Stomach (tissue), 9 donors: Measurements from ENCODE around the gene TAS1R3. TPM values are rescaled to one million over a fixed set of nuclear protein-coding genes. Genes with fewer than 3 reads are reported as not detected.
A peak's percentile ranks its signal among the peaks of the same experiment; 100 is the strongest.

ENCODE experiments used
- DNase-seq, 2 donors: peaks; one replicate each; pipeline versions ENCODE4 v3.0.0 to v3.0.0-alpha.2; 2013 to 2019
- H3K27ac ChIP-seq, 5 donors: fragments of 200-600 bp in 4 of 5; sonication (generic) in 4 of 5; one replicate each; pipeline ENCODE4 v1.5.1; 2013 to 2019; ENCODE audit warnings: mild to moderate bottlenecking in 1 of 5, moderate library complexity in 1 of 5
- H3K27me3 ChIP-seq, 3 donors: fragments of 200-600 bp; sonication (generic); one replicate each; pipeline ENCODE4 v1.5.1; 2017 to 2019; ENCODE audit warnings: mixed run types in 1 of 3
- H3K36me3 ChIP-seq, 4 donors: fragments of 200-600 bp; sonication (generic); 1 replicate in 3 of 4; 2 replicates in 1 of 4; pipeline ENCODE4 v1.5.1; 2016 to 2019
- H3K4me1 ChIP-seq, 4 donors: fragments of 200-600 bp; sonication (generic); one replicate each; pipeline ENCODE4 v1.5.1; 2016 to 2019
- H3K4me3 ChIP-seq, 4 donors: fragments of 200-600 bp; sonication (generic) in 3 of 4; one replicate each; pipeline ENCODE4 v1.5.1; 2016 to 2019; ENCODE audit warnings: mild to moderate bottlenecking in 1 of 4
- H3K9me3 ChIP-seq, 4 donors: fragments of 200-600 bp; sonication (generic); one replicate each; pipeline ENCODE4 v1.5.1; 2016 to 2019
- EP300 ChIP-seq: sonication (generic); formaldehyde crosslinking; IDR thresholded peaks from one replicate; pipeline ENCODE4 v1.6.1; 2017; ENCODE audit warnings: antibody characterized with exemption
- POLR2A ChIP-seq, 4 donors: fragments of 450-650 bp; IDR thresholded peaks; one replicate each; pipeline ENCODE4 v1.6.1; 2016; ENCODE audit warnings: antibody characterized with exemption in 4 of 4, control low read depth in 2 of 4, mild to moderate bottlenecking in 1 of 4, moderate library complexity in 1 of 4
- POLR2AphosphoS5 ChIP-seq, 3 donors: sonication (generic); formaldehyde crosslinking; IDR thresholded peaks; one replicate each; pipeline ENCODE4 v1.6.1; 2016; ENCODE audit warnings: antibody characterized with exemption in 3 of 3
- WGBS, 5 donors: extraction: QIAGEN DNeasy Blood & Tissue Kit in 3 of 5; methylation state at CpG; one replicate each; pipeline versions ENCODE4 v1.1.5 to v1.1.7; 2013 to 2018; 5-methylcytosine and 5-hydroxymethylcytosine counted together
- intact Hi-C: fragments of 100-400 bp; cut with DNase I; formaldehyde crosslinking; loops from one replicate; pipeline ENCODE4 v1.15.1; 2023; ENCODE audit warnings: low total_unique reads
- polyA plus RNA-seq, 3 donors: library from polyadenylated mRNA; stranded (reverse); fragments of 200-250 nt; gene quantifications; one replicate each; pipeline ENCODE4 v1.2.3, GENCODE V29; 2013
- total RNA-seq, 5 donors: library from RNA; depleted of rRNA; stranded (reverse); fragments of >200 nt; gene quantifications; one replicate each; pipeline versions ENCODE4 v1.1.0 to v1.2.3, GENCODE V29; 2014 to 2016
- TF ChIP-seq, protein P1 (sequence below), 7 experiments: fragments of 450-650 bp in 4 of 7; fragments of 200-600 bp in 3 of 7; sonication (generic) in 3 of 7; IDR thresholded peaks; one replicate each; pipeline ENCODE4 v1.5.1; 2016 to 2019; ENCODE audit warnings: antibody characterized with exemption in 7 of 7, control low read depth in 2 of 7, mild to moderate bottlenecking in 1 of 7
- donor health status: healthy with polysubstance abuse.
- donor health status: Bipolar disorder and iron deficiency.
- donor health status: healthy.

Gene TAS1R3
- total and polyA plus RNA-seq, 8 donors, result 0.10 to 11.7 (median 0.37) TPM; not detected in 3

GRCh38 chr1:1306661-1307260 lies 24.3 kb upstream of the TAS1R3 start:
- peak overlapping the region in 4 of 5 donors; percentile 93 to 99 (median 96) for H3K27ac ChIP-seq
- H3K36me3 ChIP-seq, result peaks cover 0 to 20% (median 18%) of the 10 kb centered on the region in 4 donors
- H3K4me3 ChIP-seq, result peak overlapping the region; percentile 88 to 91 (median 90)
- peak in 1 of 2 donors; percentile 55 for DNase-seq
- WGBS, 5 donors, result 25 to 30% (median 28%) methylated on average over 24 to 27 of the region's 27 CpGs
- no peaks in the 10 kb centered on the region for H3K9me3 ChIP-seq
- intact Hi-C loops, result no loop called here
- TF ChIP-seq POLR2A (IDR thresholded peaks at IDR 0.05), result no peak
- no peak for TF ChIP-seq EP300
- TF ChIP-seq, protein P1, sequence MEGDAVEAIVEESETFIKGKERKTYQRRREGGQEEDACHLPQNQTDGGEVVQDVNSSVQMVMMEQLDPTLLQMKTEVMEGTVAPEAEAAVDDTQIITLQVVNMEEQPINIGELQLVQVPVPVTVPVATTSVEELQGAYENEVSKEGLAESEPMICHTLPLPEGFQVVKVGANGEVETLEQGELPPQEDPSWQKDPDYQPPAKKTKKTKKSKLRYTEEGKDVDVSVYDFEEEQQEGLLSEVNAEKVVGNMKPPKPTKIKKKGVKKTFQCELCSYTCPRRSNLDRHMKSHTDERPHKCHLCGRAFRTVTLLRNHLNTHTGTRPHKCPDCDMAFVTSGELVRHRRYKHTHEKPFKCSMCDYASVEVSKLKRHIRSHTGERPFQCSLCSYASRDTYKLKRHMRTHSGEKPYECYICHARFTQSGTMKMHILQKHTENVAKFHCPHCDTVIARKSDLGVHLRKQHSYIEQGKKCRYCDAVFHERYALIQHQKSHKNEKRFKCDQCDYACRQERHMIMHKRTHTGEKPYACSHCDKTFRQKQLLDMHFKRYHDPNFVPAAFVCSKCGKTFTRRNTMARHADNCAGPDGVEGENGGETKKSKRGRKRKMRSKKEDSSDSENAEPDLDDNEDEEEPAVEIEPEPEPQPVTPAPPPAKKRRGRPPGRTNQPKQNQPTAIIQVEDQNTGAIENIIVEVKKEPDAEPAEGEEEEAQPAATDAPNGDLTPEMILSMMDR (IDR thresholded peaks at IDR 0.05), result no peak
- TF ChIP-seq POLR2AphosphoS5 (IDR thresholded peaks at IDR 0.05), result no peak
- H3K27me3 ChIP-seq, result no peaks in the 10 kb centered on the region
- peaks cover 44 to 73% (median 64%) of the 10 kb centered on the region in 4 donors for H3K4me1 ChIP-seq

GRCh38 chr1:1307261-1307922 lies 23.7 kb upstream of the TAS1R3 start:
- WGBS, 5 donors, result 0 to 2% (median 1%) methylated on average over 25 to 83 of the region's 83 CpGs
- TF ChIP-seq POLR2AphosphoS5 (IDR thresholded peaks at IDR 0.05), result no peak
- TF ChIP-seq EP300, result no peak
- TF ChIP-seq, protein P1 (IDR thresholded peaks at IDR 0.05), result no peak
- TF ChIP-seq POLR2A (IDR thresholded peaks at IDR 0.05), result no peak
- intact Hi-C loops, result no loop called here
- H3K27me3 ChIP-seq, result no peaks in the 10 kb centered on the region
- H3K9me3 ChIP-seq, result no peaks in the 10 kb centered on the region
- peaks cover 44 to 73% (median 64%) of the 10 kb centered on the region in 4 donors for H3K4me1 ChIP-seq
- H3K4me3 ChIP-seq, result peak overlapping the region; percentile 88 to 91 (median 90)
- peak overlapping the region; percentile 87 to 99 (median 96) for H3K27ac ChIP-seq
- DNase-seq, result peak in 1 of 2 donors; percentile 49
- H3K36me3 ChIP-seq, result peaks cover 5 to 26% (median 25%) of the 10 kb centered on the region in 4 donors

- Histone ChIP-seq H3K9me3 (no peaks in the 10 kb centered on the region), H3K36me3 (peaks cover 13 to 33% (median 32%) of the 10 kb centered on the region in 4 donors), H3K27me3 (no peaks in the 10 kb centered on the region), H3K27ac (peak within 1 kb of the TSS; percentile 93 to 99 (median 96)), H3K4me1 (peaks cover 44 to 66% (median 61%) of the 10 kb centered on the region in 4 donors), H3K4me3 (peak within 1 kb of the TSS; percentile 88 to 91 (median 90))
- 0 to 1% (median 1%) methylated on average over 24 to 125 of the region's 131 CpGs; no CpG with 5 or more reads in 1 of the 5 donors for WGBS, 5 donors
- DNase-seq, result peak; percentile 89 to 97
- TF ChIP-seq, protein P1 (IDR thresholded peaks at IDR 0.05), result peak in 3 of 7 experiments; percentile 8 to 10 (median 9)
- TF ChIP-seq EP300 (no peak), POLR2AphosphoS5 (IDR thresholded peaks at IDR 0.05) (peak; percentile 34 to 60 (median 49))
- intact Hi-C loops, result no loop called here
Observed at GRCh38 chr1:1307923-1308755, 22.9 kb upstream of the TAS1R3 start, which contains the start of the genes ACAP3 and PUSL1. Gene ACAP3 (minus strand): TSS chr1:1307930. CDS start chr1:1307815, 115 bp downstream. Gene PUSL1 (plus strand): TSS chr1:1308597. CDS start chr1:1308644, 47 bp downstream.
